GM12865 (cell line): ENCODE data around the gene SUGCT.

Experiments
- DNase-seq: peaks from one replicate; pipeline ENCODE4 v3.0.0; 2010; ENCODE audit warnings: low read depth
- H3K4me3 ChIP-seq: 2 replicates; pipeline ENCODE4 v1.5.1; 2011; ENCODE audit warnings: mild to moderate bottlenecking, low read depth, low read length, control low read depth
- TF ChIP-seq, protein P1 (sequence below): IDR thresholded peaks from 2 replicates; pipeline ENCODE4 v1.5.1; 2011; ENCODE audit warnings: low read length, control low read depth, low read depth, inconsistent platforms; ENCODE audit not compliant: insufficient read depth; ENCODE audit errors: missing control alignments

The SUGCT gene

DNA sequence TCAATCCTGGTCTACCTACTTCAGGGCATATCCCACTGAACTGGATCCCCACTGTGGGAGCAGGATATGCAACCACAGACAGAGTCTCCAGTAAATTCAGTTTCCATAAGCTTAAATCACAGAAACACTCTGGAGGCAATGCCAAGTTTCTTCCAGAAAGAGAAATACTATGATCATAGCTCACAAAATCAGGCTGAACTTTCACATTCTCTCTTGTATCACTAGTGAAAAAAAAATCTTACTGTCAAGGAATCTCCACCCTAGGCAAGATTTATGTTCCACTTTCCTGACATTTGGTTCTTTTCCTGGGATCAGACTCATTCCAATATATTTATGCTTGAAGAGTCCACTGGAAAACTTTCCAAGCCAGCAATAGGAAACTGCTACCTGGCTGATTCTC lies 749.0 kb downstream of the SUGCT start:
- TF ChIP-seq, protein P1, sequence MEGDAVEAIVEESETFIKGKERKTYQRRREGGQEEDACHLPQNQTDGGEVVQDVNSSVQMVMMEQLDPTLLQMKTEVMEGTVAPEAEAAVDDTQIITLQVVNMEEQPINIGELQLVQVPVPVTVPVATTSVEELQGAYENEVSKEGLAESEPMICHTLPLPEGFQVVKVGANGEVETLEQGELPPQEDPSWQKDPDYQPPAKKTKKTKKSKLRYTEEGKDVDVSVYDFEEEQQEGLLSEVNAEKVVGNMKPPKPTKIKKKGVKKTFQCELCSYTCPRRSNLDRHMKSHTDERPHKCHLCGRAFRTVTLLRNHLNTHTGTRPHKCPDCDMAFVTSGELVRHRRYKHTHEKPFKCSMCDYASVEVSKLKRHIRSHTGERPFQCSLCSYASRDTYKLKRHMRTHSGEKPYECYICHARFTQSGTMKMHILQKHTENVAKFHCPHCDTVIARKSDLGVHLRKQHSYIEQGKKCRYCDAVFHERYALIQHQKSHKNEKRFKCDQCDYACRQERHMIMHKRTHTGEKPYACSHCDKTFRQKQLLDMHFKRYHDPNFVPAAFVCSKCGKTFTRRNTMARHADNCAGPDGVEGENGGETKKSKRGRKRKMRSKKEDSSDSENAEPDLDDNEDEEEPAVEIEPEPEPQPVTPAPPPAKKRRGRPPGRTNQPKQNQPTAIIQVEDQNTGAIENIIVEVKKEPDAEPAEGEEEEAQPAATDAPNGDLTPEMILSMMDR = no peak
- DNase-seq = no peak

DNA sequence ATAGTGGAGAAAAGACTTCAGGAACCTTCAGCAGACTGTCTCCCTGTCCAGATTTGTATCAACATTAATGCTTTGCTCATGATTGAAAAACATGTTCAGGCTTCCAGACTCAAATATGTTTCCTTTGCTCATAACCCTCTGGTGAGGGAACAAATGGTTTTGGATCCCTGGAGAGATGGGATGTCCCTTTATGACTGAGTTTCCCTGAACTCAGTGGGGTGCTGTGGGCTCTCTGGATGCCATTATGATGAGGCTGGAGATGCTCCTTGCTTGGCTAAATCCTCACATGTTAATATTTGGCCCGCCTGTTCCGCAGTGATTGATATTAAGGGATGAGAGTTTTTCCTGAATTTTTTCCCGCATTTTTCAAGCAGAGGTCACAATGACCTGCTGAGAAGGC lies 749.4 kb downstream of the SUGCT start:
- TF ChIP-seq, protein P1 = no peak
- DNase-seq = no peak
- H3K4me3 ChIP-seq = no peak overlapping the region

More for the DNA sequence above, 749.0 kb downstream of the SUGCT start:
- no peak overlapping the region for H3K4me3 ChIP-seq

DNA sequence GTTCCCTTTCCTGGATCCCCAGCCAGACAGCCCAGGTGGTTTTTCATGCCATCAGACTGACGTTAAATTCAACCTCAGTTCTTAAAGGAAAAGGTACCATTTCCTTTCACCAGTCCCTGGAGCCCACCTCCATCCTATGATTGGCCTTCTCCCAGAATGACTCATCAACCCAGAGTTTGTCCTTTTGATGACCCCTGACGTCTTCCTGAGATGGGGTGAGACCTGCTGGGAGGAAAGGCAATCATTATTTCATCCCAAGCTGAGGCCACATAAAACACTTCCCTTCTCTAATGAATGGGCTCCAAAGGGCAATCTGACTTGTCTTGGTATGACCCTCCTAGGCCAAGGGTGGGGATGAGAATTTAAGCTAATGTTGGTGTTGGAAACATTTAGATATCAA lies 750.7 kb downstream of the SUGCT start:
- H3K4me3 ChIP-seq = no peak overlapping the region
- DNase-seq = no peak
- TF ChIP-seq, protein P1 = no peak

DNA sequence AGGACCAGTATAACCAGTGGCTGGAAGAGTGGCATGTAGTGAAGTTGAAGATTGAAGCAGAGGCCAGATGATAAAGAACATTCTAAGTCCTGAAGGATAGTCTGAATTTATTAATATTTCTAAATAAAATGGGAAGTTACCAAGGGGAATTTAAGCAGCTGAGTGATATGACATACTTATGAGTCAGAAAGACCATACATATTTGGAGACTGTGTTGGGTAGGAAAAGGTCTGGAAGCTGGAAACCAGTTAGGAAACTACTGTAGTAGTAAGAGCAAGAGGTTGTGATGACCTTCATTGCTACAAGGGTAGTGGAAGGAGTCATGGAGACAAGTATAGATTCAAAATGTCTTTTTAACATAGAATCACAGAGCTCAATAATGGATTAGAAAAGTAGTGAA lies 752.3 kb downstream of the SUGCT start:
- H3K4me3 ChIP-seq = no peak overlapping the region
- DNase-seq = no peak
- TF ChIP-seq, protein P1 = no peak

DNA sequence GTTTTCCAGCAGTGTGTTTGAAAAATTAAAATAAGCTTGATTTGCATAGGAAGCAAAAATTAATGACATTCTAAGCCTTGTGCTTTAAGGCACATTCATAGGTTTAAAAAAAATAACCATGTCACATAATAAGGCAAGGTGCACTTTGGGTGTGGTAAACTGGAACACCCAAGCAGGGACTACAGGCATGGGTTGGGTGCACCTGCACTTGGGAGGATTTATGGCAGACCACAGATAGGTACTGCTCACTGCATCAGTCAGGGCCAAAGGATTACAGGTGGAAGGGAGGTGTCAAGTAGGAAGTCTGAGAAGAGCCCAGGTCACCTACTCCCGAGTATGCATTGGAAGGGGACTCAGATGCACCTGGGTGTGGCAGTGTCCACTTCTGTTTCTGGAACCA lies 753.7 kb downstream of the SUGCT start:
- no peak for DNase-seq
- H3K4me3 ChIP-seq = no peak overlapping the region
- TF ChIP-seq, protein P1 = no peak

DNA sequence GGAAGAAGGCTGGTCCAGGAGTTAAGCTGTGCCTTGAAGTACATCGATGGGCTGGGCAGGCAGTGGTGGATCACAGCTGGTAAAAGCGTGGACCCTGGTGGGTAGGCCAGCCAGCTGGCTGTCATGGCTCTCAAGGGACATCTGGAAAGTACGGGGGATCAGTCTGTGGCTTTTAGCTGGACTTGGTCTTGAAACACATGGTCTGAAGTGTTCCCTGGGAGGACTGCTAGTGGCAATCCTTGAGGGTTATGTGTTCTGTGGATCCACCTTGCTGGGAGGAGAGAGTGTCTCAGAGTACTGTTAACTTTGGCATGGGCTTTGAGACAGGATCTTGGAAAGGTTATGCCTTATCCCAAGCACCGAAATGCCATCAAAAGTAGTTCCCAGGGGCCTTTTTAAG lies 754.3 kb downstream of the SUGCT start:
- no peak overlapping the region for H3K4me3 ChIP-seq
- DNase-seq = no peak
- TF ChIP-seq, protein P1 = no peak

DNA sequence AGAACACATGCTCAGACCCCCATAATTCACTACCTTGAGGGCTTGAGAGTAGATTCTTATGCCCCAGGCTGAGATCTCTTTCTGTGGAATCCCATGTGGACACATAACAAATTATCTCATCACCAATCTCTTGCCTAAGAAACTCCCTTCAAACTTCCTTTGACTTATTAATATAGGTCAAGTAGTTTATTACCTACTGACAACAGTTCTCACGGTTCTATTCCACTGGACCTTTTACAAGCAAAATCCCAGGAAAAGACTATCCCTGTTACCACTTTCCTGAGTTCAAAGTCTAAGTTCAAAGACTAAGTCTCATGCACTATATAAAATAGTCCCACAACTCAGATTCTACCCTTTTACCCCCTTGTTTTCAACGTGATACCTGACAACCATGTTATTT lies 754.7 kb downstream of the SUGCT start:
- TF ChIP-seq, protein P1 = no peak
- no peak overlapping the region for H3K4me3 ChIP-seq
- no peak for DNase-seq
